ENCODE results near the gene CBFA2T3. TPM values are rescaled to one million over a fixed set of nuclear protein-coding genes. Genes with fewer than 3 reads are reported as not detected.

CBFA2T3 gene
- total RNA-seq, 4 donors from 2014 or later: 3.5 to 35.5 (median 6.8) TPM

GRCh38 chr16:88826070-88826840 is 150.8 kb downstream of the CBFA2T3 start:
- H3K36me3 ChIP-seq: peaks cover 0 to 58% (median 0%) of the 10 kb centered on the region in 3 donors
- peak overlapping the region in 1 of 4 donors; percentile 63 for H3K27ac ChIP-seq
- no peaks in the 10 kb centered on the region for H3K27me3 ChIP-seq
- no peaks in the 10 kb centered on the region for H3K9me3 ChIP-seq
- DNase-seq: peak in 2 of 3 donors; percentile 80 to 88
- TF ChIP-seq CTCF (IDR thresholded peaks at IDR 0.05) (no peak), POLR2A (IDR thresholded peaks at IDR 0.05) (no peak)
- H3K4me3 ChIP-seq: no peak overlapping the region
- H3K4me1 ChIP-seq: peaks cover 0 to 9% (median 2%) of the 10 kb centered on the region in 4 donors

- H3K4me3 ChIP-seq: no peak overlapping the region
- no peaks in the 10 kb centered on the region for H3K27me3 ChIP-seq
- H3K36me3 ChIP-seq: peaks cover 0 to 58% (median 0%) of the 10 kb centered on the region in 3 donors
- no peaks in the 10 kb centered on the region for H3K9me3 ChIP-seq
- TF ChIP-seq CTCF (IDR thresholded peaks at IDR 0.05) (no peak), POLR2A (IDR thresholded peaks at IDR 0.05) (no peak)
- DNase-seq: no peak
- H3K27ac ChIP-seq: peak overlapping the region in 1 of 4 donors; percentile 62
- peaks cover 0 to 9% (median 2%) of the 10 kb centered on the region in 4 donors for H3K4me1 ChIP-seq
Measured at GRCh38 chr16:88825146-88825545, 151.9 kb downstream of the CBFA2T3 start.

Other genes with a start within 250 kb of the CBFA2T3 start
- gene PIEZO1, start 192.0 kb downstream of the CBFA2T3 start, total RNA-seq: 100 to 1,000 TPM in 3 of 4 donors, 10 to 100 TPM in 1; 76.9 to 218 (median 183) TPM
- 10 to 100 TPM in 2 of 4 donors, 1 to 10 TPM in 2; 7.9 to 28.1 (median 10.1) TPM for gene CDT1, start 173.4 kb downstream of the CBFA2T3 start, total RNA-seq
- gene APRT, start 165.3 kb downstream of the CBFA2T3 start, total RNA-seq: 100 to 1,000 TPM; 109 to 190 (median 122) TPM
- 100 to 1,000 TPM in 3 of 4 donors, 10 to 100 TPM in 1; 46.4 to 180 (median 133) TPM for gene GALNS, start 120.3 kb downstream of the CBFA2T3 start, total RNA-seq
- gene TRAPPC2L, start 120.1 kb downstream of the CBFA2T3 start, total RNA-seq: 10 to 100 TPM; 20.4 to 47.9 (median 35.4) TPM
- gene PABPN1L, start 110.5 kb downstream of the CBFA2T3 start, total RNA-seq: not detected
- 100 to 1,000 TPM in 2 of 4 donors, 10 to 100 TPM in 2; 94.6 to 120 (median 108) TPM for gene ACSF3, start 116.6 kb upstream of the CBFA2T3 start, total RNA-seq
- not detected for gene CDH15, start 194.5 kb upstream of the CBFA2T3 start, total RNA-seq
- under 1 TPM in 2 of 4 donors, not detected in 2; 0.53 to 0.67 TPM for gene SLC22A31, start 223.3 kb upstream of the CBFA2T3 start, total RNA-seq
- gene ZNF778, start 240.5 kb upstream of the CBFA2T3 start, total RNA-seq: 10 to 100 TPM in 2 of 4 donors, 1 to 10 TPM in 2; 4.1 to 16.9 (median 10.7) TPM